CD4-positive, alpha-beta T cell treated with Interleukin-4 for 1 hour (primary cell): ENCODE data around the gene CXCR4.
A peak's percentile ranks its signal among the peaks of the same experiment; 100 is the strongest.

Source experiments
- DNase-seq, 2 donors: peaks; one replicate each; pipeline ENCODE4 v3.0.0-alpha.2; 2020 to 2022

CXCR4 gene

DNA sequence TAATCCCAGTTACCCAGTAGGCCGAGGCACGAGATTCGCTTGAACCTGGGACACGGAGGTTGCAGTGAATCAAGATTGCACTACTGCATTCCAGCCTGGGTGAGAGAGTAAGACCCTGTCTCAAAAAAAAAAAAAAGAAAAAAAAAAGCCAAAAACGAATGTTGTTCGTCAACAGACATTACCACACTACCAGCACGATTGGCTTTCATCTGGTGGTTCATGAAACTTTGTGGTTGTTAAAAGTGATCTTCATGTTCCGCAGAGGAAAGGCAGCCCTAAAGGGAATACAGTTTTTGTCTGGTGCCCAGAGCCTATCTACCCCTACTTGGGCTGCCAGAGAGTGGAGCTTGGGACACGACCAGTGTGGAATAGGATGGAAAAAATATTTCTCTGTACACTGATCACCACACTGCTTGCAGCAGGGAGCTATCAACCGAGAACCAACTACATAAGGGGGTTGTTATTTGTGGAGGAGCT, 13.6 kb upstream of the CXCR4 start:
- peak; percentile 76 to 86 for DNase-seq

DNA sequence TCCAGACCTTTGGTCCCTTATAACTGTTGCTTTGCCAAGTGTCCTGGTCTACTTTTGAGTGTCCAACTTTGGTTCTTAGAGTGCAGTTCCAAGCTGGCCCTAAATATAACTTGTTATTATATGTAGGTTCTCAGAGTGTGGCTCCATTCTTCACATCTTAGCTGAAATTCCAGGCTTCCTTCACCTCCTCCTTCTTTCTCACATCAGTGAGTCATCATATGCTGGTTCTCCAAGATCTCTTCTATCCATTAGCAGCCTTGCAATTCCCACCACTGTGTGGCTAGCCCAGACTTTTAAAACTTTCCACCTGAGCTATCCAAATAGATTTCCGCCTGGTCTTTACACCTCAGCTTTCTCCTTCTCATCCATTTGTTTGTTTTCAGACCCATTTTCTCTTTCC, 12.6 kb upstream of the CXCR4 start:
- no peak for DNase-seq

- no peak for DNase-seq
Observed at GRCh38 chr2:136130045-136130444, 12.1 kb upstream of the CXCR4 start.

GRCh38 chr2:136129601-136130000, 11.7 kb upstream of the CXCR4 start:
- peak; percentile 74 to 90 for DNase-seq

DNA sequence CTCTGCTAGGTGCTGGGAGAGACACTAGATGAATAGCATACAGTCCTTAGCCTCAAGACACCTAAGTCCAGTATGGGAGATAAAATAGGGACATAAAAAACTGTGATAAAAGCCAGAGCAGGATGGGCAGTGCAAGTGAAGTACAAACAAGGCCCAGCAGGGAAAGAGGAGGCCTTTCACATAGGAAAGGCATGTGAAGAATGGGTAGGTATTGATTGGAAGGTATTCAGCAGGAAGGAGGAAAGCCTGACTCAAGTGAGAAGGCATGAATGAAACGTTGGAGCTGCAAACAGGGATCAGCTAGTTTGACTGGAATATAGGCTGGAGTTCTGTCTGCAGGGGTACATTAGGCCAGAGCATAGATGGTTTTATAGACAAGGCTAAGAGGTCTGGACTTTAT, 11.0 kb upstream of the CXCR4 start:
- no peak for DNase-seq

DNA sequence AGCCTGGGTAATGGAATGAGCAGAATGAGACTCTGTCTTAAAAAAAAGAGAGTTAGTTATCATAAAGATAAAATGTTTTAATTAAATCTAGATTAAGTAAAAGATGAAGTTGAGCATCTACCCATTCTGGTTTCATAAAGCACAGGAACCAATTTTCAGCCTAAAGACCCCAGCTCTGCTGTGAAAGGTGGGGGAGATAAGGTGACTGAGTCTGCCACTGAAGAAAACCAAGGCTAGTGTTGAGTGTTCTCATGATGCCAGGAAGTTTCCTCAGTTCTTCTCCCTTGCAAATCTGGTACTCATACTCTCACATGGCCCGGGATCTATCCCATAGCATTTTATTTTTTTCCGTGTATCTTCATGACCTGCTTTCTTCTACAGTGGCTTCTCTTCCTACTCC, 10.4 kb upstream of the CXCR4 start:
- no peak for DNase-seq

DNA sequence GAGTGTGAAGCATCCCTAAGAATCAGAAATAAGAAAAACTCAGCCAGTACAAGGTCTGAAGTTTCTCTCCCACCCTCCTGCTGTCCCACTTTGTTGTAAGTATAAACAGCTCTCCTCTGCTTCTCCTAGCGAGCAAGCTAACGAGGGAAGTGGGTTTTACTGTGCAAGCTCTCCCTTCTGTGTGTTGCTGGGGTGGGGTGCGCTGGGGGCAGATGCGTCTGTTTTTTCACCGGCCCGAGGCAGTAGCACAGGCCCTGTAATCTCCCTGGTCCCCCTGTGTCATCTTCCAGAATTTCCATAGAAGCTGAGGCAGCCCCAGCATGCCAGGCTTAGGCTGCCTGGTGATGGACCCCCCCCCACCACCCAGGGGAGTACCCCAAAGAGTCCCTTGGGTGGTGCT, 9.4 kb upstream of the CXCR4 start:
- DNase-seq = peak in 1 of 2 donors; percentile 32

- DNase-seq = no peak
Observed at GRCh38 chr2:136126421-136126926, 8.5 kb upstream of the CXCR4 start.

DNA sequence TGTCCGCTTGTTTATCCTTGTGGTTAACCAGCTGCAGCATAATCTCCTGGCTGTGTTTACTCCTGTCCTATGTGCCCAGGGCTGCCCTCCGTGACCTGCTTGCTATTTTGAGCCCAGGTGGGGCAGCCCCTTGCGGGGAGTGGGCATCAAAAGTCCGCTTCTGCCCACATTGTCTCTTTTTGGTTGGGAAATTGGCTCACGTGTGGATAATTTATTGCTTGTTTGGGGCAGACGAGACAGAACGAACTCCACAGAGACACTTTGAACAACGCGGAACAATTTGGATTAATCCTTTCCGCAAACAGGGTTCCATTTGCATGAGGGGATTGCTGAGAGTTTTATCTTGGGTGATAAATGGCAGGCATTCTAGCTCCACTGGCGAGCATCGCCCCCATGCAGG, 8.1 kb upstream of the CXCR4 start:
- no peak for DNase-seq

GRCh38 chr2:136125236-136125635, 7.3 kb upstream of the CXCR4 start:
- DNase-seq = no peak

- no peak for DNase-seq
Observed at GRCh38 chr2:136124805-136125204, 6.9 kb upstream of the CXCR4 start.

DNA sequence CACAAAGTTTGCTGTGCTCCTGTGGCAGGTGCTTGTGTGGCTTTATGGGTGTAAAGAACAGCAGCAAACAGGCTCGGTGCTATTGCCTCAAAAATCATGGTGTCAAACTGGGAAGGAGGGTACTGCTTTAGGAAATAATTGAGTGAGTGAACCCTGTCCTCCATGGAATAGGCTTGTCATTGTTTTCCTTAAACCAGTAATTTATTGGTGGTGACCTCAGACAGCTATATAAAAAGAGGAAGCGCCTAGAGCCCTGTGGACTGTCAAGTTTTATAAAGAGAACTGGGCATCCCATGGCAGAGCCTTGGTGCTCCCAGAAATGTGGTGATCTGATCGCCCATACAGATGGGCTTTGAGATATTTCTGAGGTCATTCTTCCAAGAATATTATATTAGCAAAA, 4.7 kb upstream of the CXCR4 start:
- DNase-seq = no peak

DNA sequence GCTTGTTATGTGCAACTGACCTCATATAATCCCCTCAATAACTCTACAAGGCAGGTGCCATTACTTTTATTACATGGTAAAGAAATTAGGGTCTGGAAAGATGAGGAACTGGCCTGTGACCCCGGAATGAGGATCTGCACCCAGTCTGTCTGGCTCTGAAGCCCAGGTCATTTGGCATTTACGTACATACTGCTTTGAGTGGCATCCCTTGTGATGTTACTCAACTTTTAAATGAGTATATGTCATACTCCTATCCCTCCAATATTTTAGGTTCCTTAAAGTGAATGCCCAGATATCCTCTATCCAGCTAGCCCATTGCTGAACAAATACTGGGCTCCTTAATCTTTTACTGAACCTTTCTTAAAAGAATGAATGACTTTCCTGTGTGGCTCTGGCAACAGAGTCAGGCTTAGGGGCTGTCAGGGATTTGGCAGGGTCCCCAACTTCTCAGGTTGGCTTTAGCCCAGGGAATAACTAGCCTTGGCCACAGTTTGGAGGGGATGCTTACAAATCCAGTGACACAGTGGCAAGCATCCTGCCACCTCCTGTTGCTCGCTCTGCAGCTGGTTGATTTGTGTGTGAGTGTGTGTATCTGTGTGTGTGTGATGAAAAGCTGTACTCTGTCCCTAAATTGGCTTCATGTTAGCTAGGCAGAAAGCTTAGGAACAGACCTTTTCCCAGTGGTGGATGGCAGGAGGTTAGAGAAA, 3.4 kb upstream of the CXCR4 start:
- no peak for DNase-seq

DNA sequence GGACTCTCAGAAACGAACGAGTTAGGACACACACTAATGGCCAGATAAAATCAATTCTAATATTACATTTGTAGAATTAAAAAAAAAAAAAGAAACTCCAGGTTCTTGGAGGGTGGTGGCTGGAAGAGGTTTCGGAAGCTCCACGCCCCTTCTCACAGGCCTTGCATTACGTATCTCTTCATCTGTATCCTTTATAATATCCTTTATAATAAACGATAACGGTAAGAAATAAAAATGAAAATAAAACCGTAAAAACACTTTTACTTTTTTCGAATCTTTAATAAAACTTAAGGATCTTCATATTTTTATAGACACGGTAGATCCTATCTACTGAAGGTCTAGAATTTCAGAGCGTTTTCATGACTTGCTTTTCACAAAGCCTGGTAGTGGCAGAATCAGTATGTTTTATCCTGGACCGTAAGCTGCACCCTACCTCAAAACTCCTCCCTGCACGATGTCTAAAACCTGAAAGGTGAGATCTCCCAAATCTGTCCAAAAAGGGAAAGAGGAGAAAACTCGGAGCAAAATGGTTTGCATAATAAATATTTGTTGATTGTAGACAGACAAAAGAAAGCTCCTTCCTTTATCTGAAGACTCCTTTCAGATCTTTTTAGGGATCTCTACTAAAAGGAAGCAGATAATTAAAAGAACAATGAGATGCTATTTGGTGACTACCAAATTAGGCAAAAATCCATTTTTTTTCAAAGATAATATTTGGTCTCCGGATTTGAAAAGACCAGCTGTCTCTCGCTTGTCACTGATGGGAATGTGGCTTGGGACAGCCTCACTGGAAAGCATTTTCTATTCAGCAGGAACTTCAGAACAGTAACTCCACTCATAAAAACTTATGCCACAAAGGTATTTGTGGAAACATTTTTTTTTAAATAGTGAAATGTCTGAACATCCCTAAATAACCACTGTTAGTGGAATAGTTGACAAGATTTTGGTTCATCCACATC, 2.0 kb upstream of the CXCR4 start:
- DNase-seq = no peak

DNA sequence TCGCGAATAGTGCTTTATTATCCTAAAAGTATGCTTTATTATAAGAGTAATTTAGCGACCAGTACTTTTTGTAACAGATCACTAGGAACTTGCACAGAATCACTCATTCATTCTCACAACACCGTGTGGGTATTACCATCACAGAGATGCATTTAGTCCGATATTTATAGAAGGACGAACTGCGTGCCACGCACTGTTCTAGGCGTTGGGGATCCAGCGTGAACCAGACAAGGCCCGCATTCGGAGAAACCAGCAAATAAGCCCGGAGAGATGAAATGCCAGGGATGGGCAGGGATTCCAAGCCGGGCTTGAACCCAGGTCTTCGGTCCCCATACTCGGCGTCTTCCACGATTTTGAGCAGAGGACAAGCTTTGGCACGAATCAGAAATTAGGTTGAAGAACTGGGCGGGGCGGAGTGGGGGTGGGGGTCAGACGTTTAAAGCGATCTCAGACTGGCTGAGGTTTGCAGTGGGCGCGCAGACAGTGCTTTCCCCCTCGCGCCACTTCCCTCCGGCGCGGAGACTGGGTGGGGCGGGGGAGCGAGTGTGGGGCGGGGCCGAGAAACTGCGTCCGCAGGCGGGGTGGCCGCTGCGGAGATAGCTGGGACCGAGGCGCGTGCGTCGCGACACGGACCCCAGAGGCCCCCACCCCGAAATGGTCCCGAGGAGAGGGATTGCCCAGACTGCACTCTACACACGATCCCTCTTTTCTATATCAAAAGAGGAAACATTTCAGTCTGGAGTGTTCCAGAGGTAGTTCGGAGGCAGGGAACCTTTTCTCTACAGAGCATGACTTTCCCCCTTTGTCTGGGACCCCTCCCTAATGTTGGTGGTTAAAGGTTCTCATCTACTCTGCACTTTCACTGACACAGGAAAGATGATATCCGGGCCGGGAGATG, 1.1 kb upstream of the CXCR4 start:
- peak; percentile 93 to 95 for DNase-seq

DNA sequence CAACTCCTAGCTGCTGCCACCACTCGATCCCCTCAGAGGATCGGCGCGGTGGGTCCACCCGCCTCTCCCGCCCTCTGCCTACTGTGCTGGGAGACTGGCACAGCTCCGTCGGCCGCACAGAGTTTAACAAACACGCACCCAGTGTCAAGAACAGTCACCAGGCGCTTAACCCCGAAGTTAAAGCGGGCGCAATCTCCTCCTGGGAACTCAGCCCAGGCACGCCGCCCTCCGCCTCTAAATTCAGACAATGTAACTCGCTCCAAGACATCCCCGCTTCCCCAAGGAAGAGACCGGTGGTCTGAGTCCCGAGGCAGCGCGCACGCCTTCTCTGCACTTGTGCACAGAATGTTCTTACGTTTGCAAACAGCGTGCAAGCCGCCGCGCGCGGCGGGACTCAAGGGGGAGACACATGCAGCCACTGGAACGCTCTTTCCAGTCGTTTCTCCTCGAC, 533 bp downstream of the CXCR4 start:
- DNase-seq = peak in 1 of 2 donors; percentile 56

- peak; percentile 86 for DNase-seq
Observed at GRCh38 chr2:136116813-136117390, 1.0 kb downstream of the CXCR4 start.

GRCh38 chr2:136116151-136116812, 1.7 kb downstream of the CXCR4 start:
- peak; percentile 86 to 90 for DNase-seq

DNA sequence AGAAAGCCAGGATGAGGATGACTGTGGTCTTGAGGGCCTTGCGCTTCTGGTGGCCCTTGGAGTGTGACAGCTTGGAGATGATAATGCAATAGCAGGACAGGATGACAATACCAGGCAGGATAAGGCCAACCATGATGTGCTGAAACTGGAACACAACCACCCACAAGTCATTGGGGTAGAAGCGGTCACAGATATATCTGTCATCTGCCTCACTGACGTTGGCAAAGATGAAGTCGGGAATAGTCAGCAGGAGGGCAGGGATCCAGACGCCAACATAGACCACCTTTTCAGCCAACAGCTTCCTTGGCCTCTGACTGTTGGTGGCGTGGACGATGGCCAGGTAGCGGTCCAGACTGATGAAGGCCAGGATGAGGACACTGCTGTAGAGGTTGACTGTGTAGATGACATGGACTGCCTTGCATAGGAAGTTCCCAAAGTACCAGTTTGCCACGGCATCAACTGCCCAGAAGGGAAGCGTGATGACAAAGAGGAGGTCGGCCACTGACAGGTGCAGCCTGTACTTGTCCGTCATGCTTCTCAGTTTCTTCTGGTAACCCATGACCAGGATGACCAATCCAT, 2.7 kb downstream of the CXCR4 start:
- DNase-seq = peak; percentile 39 to 64

DNA sequence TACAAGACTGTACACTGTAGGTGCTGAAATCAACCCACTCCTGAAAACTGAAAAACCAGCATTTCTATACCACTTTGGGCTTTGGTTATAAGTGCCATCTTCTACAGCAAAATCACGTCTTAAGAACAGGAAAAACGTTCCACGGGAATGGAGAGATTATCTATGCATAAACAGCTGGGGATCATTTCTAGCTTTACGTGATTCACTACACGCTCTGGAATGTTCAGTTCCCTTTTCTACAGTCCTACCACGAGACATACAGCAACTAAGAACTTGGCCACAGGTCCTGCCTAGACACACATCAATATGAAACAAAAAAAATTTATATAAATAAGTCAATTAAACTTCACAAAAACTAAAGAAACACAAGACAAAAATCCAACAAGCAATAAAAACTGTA, 3.6 kb downstream of the CXCR4 start:
- DNase-seq = peak in 1 of 2 donors; percentile 22
